ENCODE data around the gene SEMA3B. TPM values are rescaled to one million over a fixed set of nuclear protein-coding genes. Genes with fewer than 3 reads are reported as not detected.

Gene SEMA3B
- total RNA-seq, 4 donors from 2014 or later, result 2.9 to 5.2 (median 4.1) TPM

DNA sequence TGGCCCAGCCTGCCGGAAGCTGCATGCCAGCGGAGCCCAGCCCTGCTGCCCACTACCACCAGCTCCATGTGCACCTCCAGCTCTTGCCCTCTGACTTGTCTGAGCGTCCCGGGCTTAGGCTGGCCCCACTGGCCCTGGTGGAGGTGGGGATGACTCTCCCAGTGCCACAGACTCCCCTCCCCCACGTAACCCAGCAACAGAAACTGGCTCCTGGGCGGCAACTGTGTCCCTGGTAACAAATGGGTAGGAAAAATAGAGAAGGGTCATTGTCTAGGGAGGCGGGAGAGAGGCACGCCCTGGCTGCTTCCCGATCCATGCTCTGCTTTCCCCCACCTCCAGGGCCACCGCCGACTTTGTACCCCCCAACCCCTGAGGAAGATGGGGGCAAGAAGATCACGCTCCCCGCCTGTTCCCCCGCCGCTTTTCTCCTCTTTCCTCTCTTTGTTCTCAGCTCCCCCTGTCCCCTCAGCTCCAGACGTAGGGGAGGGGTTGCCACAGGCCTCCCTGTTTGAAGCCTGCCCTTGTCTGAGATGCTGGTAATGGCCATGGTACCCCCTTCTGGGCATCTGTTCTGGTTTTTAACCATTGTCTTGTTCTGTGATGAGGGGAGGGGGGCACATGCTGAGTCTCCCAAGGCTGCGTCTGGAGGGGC, 10.8 kb upstream of the SEMA3B start:
- Histone ChIP-seq H3K9me3 (no peaks in the 10 kb centered on the region), H3K27ac (peak overlapping the region; percentile 45), H3K27me3 (no peaks in the 10 kb centered on the region), H3K4me3 (no peak overlapping the region), H3K4me1 (peaks cover 60% of the 10 kb centered on the region), H3K36me3 (peaks cover 26% of the 10 kb centered on the region)
- WGBS, result 83% methylated on average over 15 of the region's 17 CpGs
- no peak for DNase-seq (ENCODE audit: low spot score in 2 of 2)
- TF ChIP-seq POLR2AphosphoS5 (IDR thresholded peaks at IDR 0.05) (no peak), POLR2A (IDR thresholded peaks at IDR 0.05) (no peak), EP300 (IDR thresholded peaks at IDR 0.05) (no peak), CTCF (IDR thresholded peaks at IDR 0.05) (no peak)

- Histone ChIP-seq H3K9me3 (no peaks in the 10 kb centered on the region), H3K4me1 (peaks cover 65% of the 10 kb centered on the region), H3K36me3 (peaks cover 26% of the 10 kb centered on the region), H3K27me3 (no peaks in the 10 kb centered on the region), H3K27ac (peak overlapping the region; percentile 91), H3K4me3 (no peak overlapping the region)
- no peak for DNase-seq (ENCODE audit: low spot score in 2 of 2)
- TF ChIP-seq POLR2AphosphoS5 (IDR thresholded peaks at IDR 0.05), result no peak
- no peak for TF ChIP-seq EP300 (IDR thresholded peaks at IDR 0.05)
- no peak for TF ChIP-seq CTCF (IDR thresholded peaks at IDR 0.05)
- TF ChIP-seq POLR2A (IDR thresholded peaks at IDR 0.05), result no peak
- WGBS, result 42% methylated on average over 16 of the region's 16 CpGs
Measured at GRCh38 chr3:50258979-50259378, 10.0 kb upstream of the SEMA3B start.

DNA sequence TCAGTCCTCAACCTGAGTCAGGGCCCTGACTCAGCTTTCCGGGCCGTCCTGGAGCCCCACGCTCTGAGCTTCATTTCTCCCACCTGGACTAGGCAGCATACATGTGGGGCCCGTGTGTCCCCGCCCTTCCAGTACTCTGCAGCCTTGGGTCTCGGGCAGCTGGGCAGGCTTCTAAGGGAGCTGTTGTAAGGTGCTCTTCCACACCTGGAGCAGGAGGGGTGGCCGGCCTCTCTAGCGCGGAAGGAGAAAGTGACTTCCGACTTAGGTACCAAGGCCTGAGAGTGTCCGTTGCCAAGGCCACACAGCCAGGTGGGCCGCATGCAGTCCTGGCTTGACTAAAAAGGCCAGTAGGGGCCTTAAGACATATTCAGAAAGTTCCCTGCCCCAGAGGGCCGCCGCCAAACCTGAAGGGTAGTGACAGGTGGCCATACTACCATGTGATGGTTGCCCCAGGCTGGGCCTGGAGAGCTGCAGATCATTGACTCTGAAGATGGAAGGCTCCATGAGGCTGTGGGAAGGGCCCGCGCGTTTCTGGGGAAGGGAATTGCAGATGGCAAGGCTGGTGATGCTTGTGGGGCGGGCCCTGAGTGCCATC, 9.4 kb upstream of the SEMA3B start:
- no peaks in the 10 kb centered on the region for H3K27me3 ChIP-seq
- H3K36me3 ChIP-seq, result peaks cover 26% of the 10 kb centered on the region
- 61% methylated on average over 14 of the region's 18 CpGs for WGBS
- peak overlapping the region; percentile 58 for H3K4me3 ChIP-seq
- H3K9me3 ChIP-seq, result no peaks in the 10 kb centered on the region
- no peak for DNase-seq (ENCODE audit: low spot score in 2 of 2)
- TF ChIP-seq EP300 (IDR thresholded peaks at IDR 0.05) (no peak), POLR2A (IDR thresholded peaks at IDR 0.05) (peak in 1 of 2 donors; percentile 3)
- peak overlapping the region; percentile 91 for H3K27ac ChIP-seq
- H3K4me1 ChIP-seq, result peaks cover 65% of the 10 kb centered on the region

- peak; percentile 94 to 95 for DNase-seq (ENCODE audit: low spot score in 2 of 2)
- TF ChIP-seq CTCF (IDR thresholded peaks at IDR 0.05), result peak; percentile 96 to 100
- peak; percentile 1 to 39 for TF ChIP-seq POLR2A (IDR thresholded peaks at IDR 0.05)
- TF ChIP-seq EP300 (IDR thresholded peaks at IDR 0.05), result no peak
- peak in 1 of 3 donors; percentile 59 for TF ChIP-seq POLR2AphosphoS5 (IDR thresholded peaks at IDR 0.05)
- H3K27ac ChIP-seq, result peak overlapping the region; percentile 91
- H3K4me3 ChIP-seq, result peak overlapping the region; percentile 58
- 0% methylated on average over 17 of the region's 70 CpGs for WGBS
- H3K4me1 ChIP-seq, result peaks cover 63% of the 10 kb centered on the region
- peaks cover 26% of the 10 kb centered on the region for H3K36me3 ChIP-seq
- H3K27me3 ChIP-seq, result no peaks in the 10 kb centered on the region
- no peaks in the 10 kb centered on the region for H3K9me3 ChIP-seq
Measured at GRCh38 chr3:50260027-50260941, 8.7 kb upstream of the SEMA3B start.

DNA sequence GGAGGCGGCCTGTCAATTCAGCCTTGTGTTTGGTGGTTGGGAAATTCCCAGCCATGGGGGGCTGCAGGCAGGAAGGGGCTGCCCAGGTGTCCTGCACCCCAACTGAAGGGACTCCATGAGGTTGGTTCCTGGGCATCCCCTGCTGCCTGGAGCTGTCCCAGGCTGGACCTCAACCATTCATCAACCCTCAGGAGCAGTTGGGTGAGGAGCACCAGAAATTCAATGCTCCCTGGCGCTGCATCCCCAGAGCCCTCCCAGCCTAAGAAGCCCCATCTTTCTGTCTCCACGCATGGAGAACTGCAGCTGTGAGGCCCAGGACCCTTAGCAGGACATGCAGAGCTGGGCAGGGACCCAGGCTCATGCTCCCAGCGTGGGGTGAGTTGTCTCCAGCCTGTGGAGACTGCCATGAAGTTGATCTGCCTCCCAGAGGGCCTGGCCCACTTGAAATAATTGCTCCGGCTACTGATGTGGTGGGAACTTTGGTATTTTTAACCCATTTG, 8.0 kb upstream of the SEMA3B start:
- Histone ChIP-seq H3K27ac (peak overlapping the region; percentile 91), H3K9me3 (no peaks in the 10 kb centered on the region), H3K4me1 (peaks cover 64% of the 10 kb centered on the region), H3K4me3 (peak overlapping the region; percentile 58), H3K27me3 (no peaks in the 10 kb centered on the region), H3K36me3 (peaks cover 25% of the 10 kb centered on the region)
- no peak for DNase-seq (ENCODE audit: low spot score in 2 of 2)
- TF ChIP-seq CTCF (IDR thresholded peaks at IDR 0.05) (no peak), POLR2A (IDR thresholded peaks at IDR 0.05) (no peak), POLR2AphosphoS5 (IDR thresholded peaks at IDR 0.05) (no peak), EP300 (IDR thresholded peaks at IDR 0.05) (no peak)
- WGBS, result 87% methylated on average over 4 of the region's 5 CpGs
